ENCODE measurements around the gene RBPMS2.
"Not testable (repeated sequence)": the region's sequence is repeated elsewhere in the genome, so short reads cannot be mapped to it uniquely, and the experiment has no call there.

Gene RBPMS2

DNA sequence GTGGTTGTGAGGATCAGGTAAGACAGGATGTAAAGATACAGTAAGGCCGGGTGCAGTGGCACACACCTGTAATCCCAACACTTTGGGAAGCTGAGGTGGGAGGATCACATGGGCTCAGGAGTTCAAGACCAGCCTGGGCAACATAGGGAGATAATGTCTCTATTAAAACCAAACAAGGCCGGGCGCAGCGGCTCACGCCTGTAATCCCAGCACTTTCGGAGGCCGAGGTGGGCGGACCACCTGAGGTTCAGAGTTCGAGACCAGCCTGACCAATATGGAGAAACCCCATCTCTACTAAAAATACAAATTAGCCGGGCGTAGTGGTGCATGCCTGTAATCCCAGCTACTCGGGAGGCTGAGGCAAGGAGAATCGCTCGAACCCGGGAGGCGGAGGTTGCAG lies 33.7 kb downstream of the RBPMS2 start:
- H3K4me3 ChIP-seq (ENCODE audit: low read length); H3K27ac ChIP-seq (ENCODE audit: low read depth, low read length); H4K8ac ChIP-seq (ENCODE audit: low read depth, low read length); H2AK5ac ChIP-seq (ENCODE audit: low read length); H2BK15ac ChIP-seq (replicated peaks; ENCODE audit: low read depth); H3K56ac ChIP-seq (ENCODE audit: low read length); DNase-seq; H3K4me2 ChIP-seq (ENCODE audit: low read length); H4K5ac ChIP-seq (ENCODE audit: low read length); H2BK120ac ChIP-seq (ENCODE audit: low read depth, low read length); H3K18ac ChIP-seq (ENCODE audit: low read length); H3K4ac ChIP-seq (ENCODE audit: low read depth, low read length); H3K27me3 ChIP-seq (ENCODE audit: insufficient read depth, low read length, poor library complexity); H2BK5ac ChIP-seq (ENCODE audit: low read length); H3K4me1 ChIP-seq (ENCODE audit: control insufficient read depth, low read depth, low read length); H3K9ac ChIP-seq (ENCODE audit: low read length); H3K23ac ChIP-seq (ENCODE audit: low read length): not testable (repeated sequence)
- Histone ChIP-seq H3K79me2 (ENCODE audit: control insufficient read depth, insufficient read depth, low read length) (peaks cover 27% of the 10 kb centered on the region), H3K79me1 (ENCODE audit: low read length) (peaks cover 29% of the 10 kb centered on the region), H3K36me3 (ENCODE audit: control insufficient read depth, insufficient read depth, low read length) (peaks cover 18% of the 10 kb centered on the region)
- WGBS (ENCODE audit: extremely low coverage, insufficient coverage, low lambda C conversion rate): no CpG with 5 or more reads among the region's 16 CpGs

DNA sequence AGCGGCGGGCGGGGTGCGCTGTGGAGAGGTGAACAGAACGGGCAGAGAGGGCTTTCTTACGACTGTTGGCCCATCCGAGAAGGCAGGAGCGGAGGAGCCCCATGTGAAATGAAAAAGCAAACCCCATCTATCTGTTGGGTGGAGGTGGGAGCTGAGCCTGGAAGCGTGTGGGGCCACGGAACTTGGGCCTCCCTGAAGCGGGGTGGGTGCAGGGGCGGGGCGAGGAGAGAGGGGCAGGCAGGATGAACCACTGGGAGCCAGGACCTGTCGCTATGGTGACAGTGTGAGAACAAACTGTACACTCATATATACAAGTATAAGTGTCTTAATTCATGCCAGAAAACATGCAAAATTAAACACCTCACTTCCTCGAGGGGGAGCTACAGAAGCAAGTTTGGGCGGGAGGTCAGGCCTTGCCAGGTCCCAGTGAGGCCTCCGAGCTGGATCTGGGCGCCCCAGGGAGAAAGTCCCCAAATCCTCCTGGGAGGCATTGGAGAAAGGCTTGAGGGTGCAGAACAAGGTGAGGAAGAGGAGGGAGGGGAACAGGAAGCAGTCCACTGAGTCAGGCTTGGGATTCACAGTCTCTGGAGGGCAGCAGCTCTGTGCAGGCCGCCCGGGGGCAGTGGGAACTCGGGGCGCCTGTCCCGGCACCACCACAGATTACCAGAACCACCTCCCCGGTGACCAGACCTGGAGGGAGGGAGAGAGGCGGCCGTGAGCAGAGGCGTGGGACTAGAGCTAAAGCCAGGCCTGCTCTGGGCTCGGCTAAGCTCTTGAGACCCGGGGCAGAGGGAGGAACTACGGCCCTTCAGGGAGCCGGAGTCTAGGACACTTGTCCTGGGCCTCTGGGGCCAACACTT lies 34.8 kb downstream of the RBPMS2 start:
- Histone ChIP-seq H2AK5ac (ENCODE audit: low read length) (no peak overlapping the region), H4K8ac (ENCODE audit: low read depth, low read length) (no peak overlapping the region), H3K36me3 (ENCODE audit: control insufficient read depth, insufficient read depth, low read length) (peaks cover 16% of the 10 kb centered on the region), H3K56ac (ENCODE audit: low read length) (no peak overlapping the region), H2BK5ac (ENCODE audit: low read length) (no peak overlapping the region), H3K18ac (ENCODE audit: low read length) (no peak overlapping the region), H2BK120ac (ENCODE audit: low read depth, low read length) (no peak overlapping the region), H3K23ac (ENCODE audit: low read length) (no peak overlapping the region), H3K4me2 (ENCODE audit: low read length) (no peak overlapping the region), H3K9ac (ENCODE audit: low read length) (no peak overlapping the region), H3K27ac (ENCODE audit: low read depth, low read length) (no peak overlapping the region), H3K27me3 (ENCODE audit: insufficient read depth, low read length, poor library complexity) (no peaks in the 10 kb centered on the region), H2BK15ac (replicated peaks; ENCODE audit: low read depth) (no peak overlapping the region), H4K5ac (ENCODE audit: low read length) (no peak overlapping the region), H3K4me3 (ENCODE audit: low read length) (no peak overlapping the region), H3K4ac (ENCODE audit: low read depth, low read length) (no peak overlapping the region), H3K79me1 (ENCODE audit: low read length) (peaks cover 22% of the 10 kb centered on the region), H3K4me1 (ENCODE audit: control insufficient read depth, low read depth, low read length) (no peaks in the 10 kb centered on the region), H3K79me2 (ENCODE audit: control insufficient read depth, insufficient read depth, low read length) (peaks cover 16% of the 10 kb centered on the region)
- WGBS (ENCODE audit: extremely low coverage, insufficient coverage, low lambda C conversion rate): no CpG with 5 or more reads among the region's 31 CpGs
- no peak for DNase-seq

DNA sequence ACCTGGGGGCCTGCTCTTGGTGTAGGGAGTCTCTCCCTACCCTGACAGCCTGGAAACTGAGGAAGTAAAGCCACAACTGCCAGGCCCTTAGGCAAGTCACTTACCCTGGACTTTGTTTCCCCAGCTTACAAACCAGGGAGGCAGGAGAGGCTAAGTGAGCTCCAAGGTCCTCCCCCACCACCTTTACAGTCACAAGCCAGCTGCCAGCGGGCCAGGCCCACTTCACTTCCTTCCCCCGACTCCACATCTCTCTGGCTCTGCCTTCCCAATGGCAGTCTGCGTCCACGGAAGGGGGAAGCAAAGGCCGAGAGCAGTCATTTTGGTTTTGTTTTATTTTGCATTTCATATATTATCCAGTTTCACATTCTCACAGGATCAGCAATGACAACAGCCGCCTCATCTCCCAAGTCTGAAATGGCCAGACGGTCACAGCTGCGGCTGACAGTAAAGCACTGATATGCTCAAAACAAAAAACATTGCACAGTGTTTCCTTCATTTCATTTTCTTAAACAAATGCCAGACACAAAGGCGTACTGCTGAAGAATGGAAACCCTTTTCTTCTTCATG lies 35.7 kb downstream of the RBPMS2 start:
- Histone ChIP-seq H4K5ac (ENCODE audit: low read length) (no peak overlapping the region), H3K4me3 (ENCODE audit: low read length) (no peak overlapping the region), H3K18ac (ENCODE audit: low read length) (no peak overlapping the region), H3K27me3 (ENCODE audit: insufficient read depth, low read length, poor library complexity) (no peaks in the 10 kb centered on the region), H3K4me2 (ENCODE audit: low read length) (no peak overlapping the region), H2BK5ac (ENCODE audit: low read length) (no peak overlapping the region), H2BK15ac (replicated peaks; ENCODE audit: low read depth) (no peak overlapping the region), H2AK5ac (ENCODE audit: low read length) (no peak overlapping the region), H3K9ac (ENCODE audit: low read length) (no peak overlapping the region), H2BK120ac (ENCODE audit: low read depth, low read length) (no peak overlapping the region), H3K36me3 (ENCODE audit: control insufficient read depth, insufficient read depth, low read length) (peaks cover 16% of the 10 kb centered on the region), H3K79me1 (ENCODE audit: low read length) (peaks cover 22% of the 10 kb centered on the region), H3K27ac (ENCODE audit: low read depth, low read length) (no peak overlapping the region), H3K23ac (ENCODE audit: low read length) (no peak overlapping the region), H3K56ac (ENCODE audit: low read length) (no peak overlapping the region), H3K4ac (ENCODE audit: low read depth, low read length) (no peak overlapping the region), H3K79me2 (ENCODE audit: control insufficient read depth, insufficient read depth, low read length) (peaks cover 15% of the 10 kb centered on the region), H4K8ac (ENCODE audit: low read depth, low read length) (no peak overlapping the region), H3K4me1 (ENCODE audit: control insufficient read depth, low read depth, low read length) (no peaks in the 10 kb centered on the region)
- DNase-seq: no peak
- WGBS (ENCODE audit: extremely low coverage, insufficient coverage, low lambda C conversion rate): no CpG with 5 or more reads among the region's 9 CpGs

DNA sequence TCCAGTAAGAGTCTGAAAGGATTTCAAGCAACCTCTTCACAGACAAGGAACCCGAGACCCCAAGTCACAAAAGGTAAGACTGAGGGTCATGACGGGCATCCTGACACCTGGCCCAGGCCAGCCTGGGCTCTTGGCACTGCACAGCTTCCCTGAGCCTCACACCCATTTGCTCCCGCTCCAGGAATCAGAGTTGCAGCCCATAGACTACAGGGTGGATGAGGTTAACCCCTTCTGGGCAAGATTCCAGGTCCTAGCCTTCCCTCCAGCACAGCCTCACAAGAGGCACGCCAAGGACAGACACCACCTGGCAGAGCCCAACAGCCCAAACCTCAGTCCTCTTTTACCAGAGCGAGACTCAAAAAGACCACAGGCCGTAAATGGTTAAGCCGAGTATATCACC lies 36.2 kb downstream of the RBPMS2 start:
- peaks cover 16% of the 10 kb centered on the region for H3K36me3 ChIP-seq (ENCODE audit: control insufficient read depth, insufficient read depth, low read length)
- H2BK5ac ChIP-seq (ENCODE audit: low read length): no peak overlapping the region
- no peak overlapping the region for H3K4ac ChIP-seq (ENCODE audit: low read depth, low read length)
- no peaks in the 10 kb centered on the region for H3K4me1 ChIP-seq (ENCODE audit: control insufficient read depth, low read depth, low read length)
- WGBS (ENCODE audit: extremely low coverage, insufficient coverage, low lambda C conversion rate): no CpG with 5 or more reads among the region's 7 CpGs
- H3K79me1 ChIP-seq (ENCODE audit: low read length): peaks cover 22% of the 10 kb centered on the region
- H2AK5ac ChIP-seq (ENCODE audit: low read length): no peak overlapping the region
- H3K23ac ChIP-seq (ENCODE audit: low read length): no peak overlapping the region
- no peak overlapping the region for H3K18ac ChIP-seq (ENCODE audit: low read length)
- DNase-seq: no peak
- no peak overlapping the region for H4K5ac ChIP-seq (ENCODE audit: low read length)
- H3K4me2 ChIP-seq (ENCODE audit: low read length): no peak overlapping the region
- no peak overlapping the region for H3K9ac ChIP-seq (ENCODE audit: low read length)
- peaks cover 15% of the 10 kb centered on the region for H3K79me2 ChIP-seq (ENCODE audit: control insufficient read depth, insufficient read depth, low read length)
- no peak overlapping the region for H4K8ac ChIP-seq (ENCODE audit: low read depth, low read length)
- H2BK15ac ChIP-seq (replicated peaks; ENCODE audit: low read depth): no peak overlapping the region
- H3K27ac ChIP-seq (ENCODE audit: low read depth, low read length): no peak overlapping the region
- no peak overlapping the region for H3K56ac ChIP-seq (ENCODE audit: low read length)
- H3K27me3 ChIP-seq (ENCODE audit: insufficient read depth, low read length, poor library complexity): no peaks in the 10 kb centered on the region
- H2BK120ac ChIP-seq (ENCODE audit: low read depth, low read length): no peak overlapping the region
- no peak overlapping the region for H3K4me3 ChIP-seq (ENCODE audit: low read length)

DNA sequence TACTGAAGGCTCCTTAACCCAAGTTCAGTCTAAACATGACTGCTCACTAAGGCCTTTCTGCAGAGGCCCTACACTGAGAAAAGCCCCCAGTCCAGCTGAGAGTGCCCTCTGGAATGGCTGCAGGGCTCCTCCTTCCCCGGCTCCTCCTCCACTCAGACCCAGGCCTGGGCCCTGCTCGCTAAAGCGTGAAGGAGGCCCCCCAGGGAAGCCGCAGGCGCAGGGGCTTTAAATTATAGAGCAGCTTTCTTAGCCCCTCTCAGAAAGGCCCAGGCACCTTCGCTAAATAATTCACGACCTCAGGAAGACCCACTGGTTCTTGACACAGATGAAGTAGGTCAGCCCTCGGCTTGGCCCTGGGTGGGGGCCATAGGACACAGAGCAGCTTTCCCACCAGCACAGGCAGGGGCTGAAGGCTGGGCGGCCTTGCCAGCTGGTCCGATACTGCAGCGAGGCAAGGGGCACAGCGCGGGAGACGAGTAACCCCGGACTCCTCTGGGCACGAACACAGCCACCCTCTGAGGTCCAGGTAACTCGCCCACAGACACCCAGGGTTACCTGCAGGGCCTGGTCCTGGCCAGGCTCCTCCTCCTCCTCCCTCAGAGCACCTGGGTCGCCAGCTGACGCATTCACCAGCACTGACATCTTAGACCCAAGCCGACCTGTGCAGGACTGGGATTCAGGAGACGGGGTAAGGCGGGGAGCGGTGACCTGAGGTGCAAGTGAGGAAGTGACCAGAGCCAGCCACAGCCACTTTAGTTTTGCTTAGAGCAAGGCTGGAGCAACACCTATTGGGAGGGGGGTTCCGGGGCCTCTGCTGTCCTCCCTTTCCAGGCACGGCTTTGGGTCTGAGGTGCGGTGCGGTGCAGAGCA lies 36.9 kb downstream of the RBPMS2 start:
- WGBS (ENCODE audit: extremely low coverage, insufficient coverage, low lambda C conversion rate): no CpG with 5 or more reads among the region's 27 CpGs
- H3K4me2 ChIP-seq (ENCODE audit: low read length): no peak overlapping the region
- H2BK120ac ChIP-seq (ENCODE audit: low read depth, low read length): no peak overlapping the region
- H3K56ac ChIP-seq (ENCODE audit: low read length): no peak overlapping the region
- no peak overlapping the region for H4K8ac ChIP-seq (ENCODE audit: low read depth, low read length)
- DNase-seq: no peak
- H2AK5ac ChIP-seq (ENCODE audit: low read length): no peak overlapping the region
- H3K4me1 ChIP-seq (ENCODE audit: control insufficient read depth, low read depth, low read length): no peaks in the 10 kb centered on the region
- no peak overlapping the region for H3K9ac ChIP-seq (ENCODE audit: low read length)
- H3K36me3 ChIP-seq (ENCODE audit: control insufficient read depth, insufficient read depth, low read length): peaks cover 16% of the 10 kb centered on the region
- H2BK5ac ChIP-seq (ENCODE audit: low read length): no peak overlapping the region
- peaks cover 22% of the 10 kb centered on the region for H3K79me1 ChIP-seq (ENCODE audit: low read length)
- H3K23ac ChIP-seq (ENCODE audit: low read length): no peak overlapping the region
- no peak overlapping the region for H4K5ac ChIP-seq (ENCODE audit: low read length)
- H3K79me2 ChIP-seq (ENCODE audit: control insufficient read depth, insufficient read depth, low read length): peaks cover 15% of the 10 kb centered on the region
- H3K4ac ChIP-seq (ENCODE audit: low read depth, low read length): no peak overlapping the region
- H3K4me3 ChIP-seq (ENCODE audit: low read length): no peak overlapping the region
- no peaks in the 10 kb centered on the region for H3K27me3 ChIP-seq (ENCODE audit: insufficient read depth, low read length, poor library complexity)
- no peak overlapping the region for H2BK15ac ChIP-seq (replicated peaks; ENCODE audit: low read depth)
- no peak overlapping the region for H3K27ac ChIP-seq (ENCODE audit: low read depth, low read length)
- H3K18ac ChIP-seq (ENCODE audit: low read length): no peak overlapping the region
